Activated CD4-positive, alpha-beta T cell treated with anti-CD3 and anti-CD28 coated beads for 24 hours (primary cell): Measurements from ENCODE around the gene ASB3.

Source experiments
- DNase-seq, 2 donors: peaks; one replicate each; pipeline ENCODE4 v3.0.0-alpha.2; 2020; ENCODE audit warnings: low read depth in 2 of 2

ASB3 gene

DNA sequence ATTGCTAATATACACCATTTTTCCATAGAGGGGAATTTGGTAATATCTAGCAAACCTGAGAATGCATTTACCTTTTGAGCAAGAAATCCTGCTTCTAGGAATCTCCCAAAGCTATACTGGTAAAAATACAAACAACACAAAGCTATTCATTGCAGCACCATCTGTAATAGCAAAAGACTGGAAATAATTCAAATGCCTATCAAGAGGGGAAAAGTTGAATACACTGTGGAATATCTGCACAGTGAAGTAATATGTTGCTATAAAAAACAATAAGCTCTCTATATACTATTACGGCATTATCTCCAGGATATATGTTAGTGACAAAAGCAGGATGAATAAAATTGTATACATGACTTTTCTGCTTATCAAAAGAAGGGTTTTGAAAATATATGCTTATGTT lies 131.5 kb downstream of the ASB3 start:
- DNase-seq, result no peak

DNA sequence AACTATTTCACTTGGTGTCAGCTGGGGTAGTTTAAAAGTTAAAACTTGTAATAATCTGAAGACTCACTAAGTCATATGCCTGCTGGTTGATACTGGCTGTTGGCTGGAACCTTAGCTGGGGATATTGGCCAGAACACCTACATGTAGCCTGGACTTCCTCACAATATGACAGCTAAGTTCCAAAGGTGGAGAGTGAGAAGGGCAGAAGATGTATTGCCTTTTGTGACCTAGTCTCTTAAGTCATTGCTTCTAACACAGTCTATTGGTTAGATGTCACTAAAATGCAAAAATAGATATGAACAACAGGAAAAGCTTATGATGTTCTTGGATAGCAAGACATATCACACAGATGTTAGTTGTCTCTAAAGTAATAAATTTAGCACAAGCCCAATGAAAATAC lies 132.4 kb downstream of the ASB3 start:
- no peak for DNase-seq

DNA sequence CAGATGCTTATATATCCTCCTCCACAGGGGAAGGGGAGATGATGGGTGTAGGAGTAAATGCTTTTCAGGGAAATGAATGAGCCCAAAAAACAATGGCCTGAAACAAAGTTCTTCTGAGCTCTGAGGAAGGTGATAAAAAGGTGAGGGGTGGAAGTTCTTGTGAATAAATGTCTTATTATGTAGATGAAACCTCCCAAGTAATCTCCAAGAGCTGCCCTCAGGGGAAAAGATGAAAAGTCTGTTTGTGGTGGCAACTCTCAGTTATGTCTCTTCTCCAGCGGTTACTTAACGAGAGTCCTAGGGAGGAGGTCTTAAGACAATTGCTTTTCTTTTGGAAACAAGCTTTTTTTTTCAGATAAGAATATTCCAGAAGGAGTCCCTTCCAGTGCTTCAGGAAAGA lies 134.6 kb downstream of the ASB3 start:
- DNase-seq, result no peak

DNA sequence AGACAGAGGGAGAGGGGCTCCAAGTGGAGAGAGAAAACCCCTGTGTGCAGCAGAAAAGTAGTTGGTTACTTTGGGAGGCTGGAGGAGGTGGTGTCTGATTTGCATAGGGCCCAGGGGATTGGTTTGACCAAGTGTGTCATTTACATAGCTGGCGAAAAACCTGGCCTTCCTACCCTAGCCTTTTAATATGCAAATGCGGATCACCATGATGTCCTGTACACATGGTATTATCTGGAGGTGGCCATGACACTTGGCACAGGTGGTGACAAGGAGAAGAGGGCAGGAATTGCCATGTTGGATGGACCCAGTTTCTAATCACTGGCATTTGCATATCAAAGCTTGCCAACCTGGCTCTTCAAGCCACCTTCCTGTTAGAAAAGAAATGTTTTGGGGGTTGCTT lies 140.0 kb downstream of the ASB3 start:
- no peak for DNase-seq

DNA sequence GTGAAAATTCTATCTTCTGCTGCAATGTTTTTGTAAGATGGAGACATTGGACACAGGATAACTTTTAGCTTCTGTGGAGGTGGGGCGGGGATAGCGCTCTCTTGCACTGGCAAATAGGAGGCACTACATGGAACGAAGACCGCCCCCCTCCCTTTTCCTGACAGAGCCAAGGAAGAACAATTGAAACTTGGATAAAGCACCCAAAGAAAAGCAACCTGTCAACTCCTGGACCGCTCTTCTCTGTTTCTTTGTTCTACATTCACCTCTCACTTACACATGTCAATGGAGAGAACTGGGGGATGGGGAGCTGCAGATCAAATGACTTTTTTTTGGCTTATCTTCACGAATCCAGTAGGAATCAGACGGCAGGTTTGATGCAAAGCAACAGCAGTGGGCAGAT lies 145.5 kb downstream of the ASB3 start:
- DNase-seq, result no peak

DNA sequence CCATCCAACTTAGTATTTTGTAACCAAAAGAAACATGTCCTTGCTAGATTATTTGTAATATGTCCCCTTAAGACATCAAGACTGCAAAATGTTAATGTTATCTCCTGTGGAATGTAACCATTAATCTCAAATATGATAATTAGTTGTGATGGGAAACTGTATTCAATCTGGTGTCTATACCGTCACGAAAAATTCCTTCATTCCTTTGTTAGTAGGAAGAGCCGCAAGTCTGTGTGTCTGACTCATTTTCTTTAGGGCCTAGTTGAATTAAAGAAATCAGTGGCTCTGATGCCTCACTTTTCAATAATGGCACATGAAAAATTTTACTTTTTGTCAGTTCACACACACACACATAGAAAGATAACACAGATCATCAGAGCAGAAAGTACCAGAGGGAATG lies 146.3 kb downstream of the ASB3 start:
- DNase-seq, result no peak

DNA sequence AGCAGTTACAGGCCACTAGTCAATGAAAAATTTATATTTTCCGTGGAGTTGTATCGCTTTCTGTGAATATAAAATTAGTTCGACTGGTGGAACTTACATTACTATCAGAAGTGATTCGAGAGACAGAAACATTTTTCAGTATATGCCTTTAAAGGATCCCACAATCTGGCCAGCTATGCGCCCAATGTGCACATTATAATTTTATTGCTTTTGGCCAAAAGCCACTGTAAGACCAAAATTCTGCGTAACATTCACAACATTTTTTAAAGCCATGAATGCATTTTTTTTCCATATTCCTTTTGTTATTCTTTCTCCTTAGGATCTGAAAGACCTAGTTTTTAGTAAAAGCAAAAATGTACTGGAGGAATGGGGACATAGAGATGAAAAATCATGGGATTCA lies 150.2 kb downstream of the ASB3 start:
- DNase-seq, result no peak

DNA sequence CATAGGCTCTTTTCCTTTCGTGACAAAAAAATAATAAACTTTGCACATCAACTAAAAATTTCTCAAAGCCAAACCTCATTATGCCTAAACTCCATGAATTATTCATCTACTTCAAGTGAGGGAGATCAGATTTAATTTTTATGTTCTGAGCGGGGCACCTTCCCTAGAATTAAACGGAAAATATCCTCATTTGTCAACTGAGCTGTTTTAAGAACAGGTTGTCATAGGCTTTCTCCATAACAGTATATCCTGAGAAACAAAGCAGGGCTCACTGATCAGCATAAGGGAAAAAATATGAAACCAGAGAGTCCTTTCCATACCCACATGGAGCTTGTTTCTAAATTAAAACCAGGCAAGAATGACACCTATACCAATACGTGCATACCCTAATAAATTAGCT lies 150.6 kb downstream of the ASB3 start:
- no peak for DNase-seq

DNA sequence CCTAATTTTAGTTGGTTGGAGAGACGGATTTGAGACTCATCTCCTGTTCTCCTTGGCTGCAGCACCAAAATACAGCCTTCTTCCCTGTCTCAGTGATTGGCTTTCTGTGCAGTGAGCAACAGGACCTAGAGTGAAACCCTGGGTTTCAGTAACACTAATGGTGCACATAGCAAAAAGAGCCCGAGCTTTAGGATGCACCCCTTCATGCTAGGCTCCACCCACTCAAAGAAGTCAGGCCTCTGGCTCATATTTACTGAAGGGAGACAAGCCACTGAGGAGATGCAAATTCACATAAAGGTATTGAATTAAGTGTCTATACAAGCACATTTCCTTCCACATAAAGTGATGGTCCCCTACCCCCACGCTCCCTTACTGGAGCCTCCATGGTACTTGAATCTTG lies 151.1 kb downstream of the ASB3 start:
- no peak for DNase-seq

DNA sequence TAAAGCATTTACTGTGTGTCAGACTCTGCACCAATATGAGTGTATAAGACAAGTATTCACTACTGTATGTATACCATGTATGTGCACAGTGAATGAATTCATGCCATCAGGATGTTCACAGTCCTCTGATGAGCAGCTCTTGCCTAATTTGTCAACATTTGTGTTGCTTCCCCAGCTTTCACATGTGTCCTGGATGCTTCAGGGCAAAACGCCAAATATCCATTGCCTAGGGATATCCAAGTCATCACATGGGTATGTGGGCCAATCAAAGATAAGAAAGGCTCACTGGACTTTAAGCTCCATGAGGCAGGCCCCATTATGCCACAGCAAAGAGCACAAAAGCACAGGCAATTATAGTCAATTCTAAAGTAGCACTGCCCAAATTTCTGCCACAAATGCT lies 153.3 kb downstream of the ASB3 start:
- no peak for DNase-seq

DNA sequence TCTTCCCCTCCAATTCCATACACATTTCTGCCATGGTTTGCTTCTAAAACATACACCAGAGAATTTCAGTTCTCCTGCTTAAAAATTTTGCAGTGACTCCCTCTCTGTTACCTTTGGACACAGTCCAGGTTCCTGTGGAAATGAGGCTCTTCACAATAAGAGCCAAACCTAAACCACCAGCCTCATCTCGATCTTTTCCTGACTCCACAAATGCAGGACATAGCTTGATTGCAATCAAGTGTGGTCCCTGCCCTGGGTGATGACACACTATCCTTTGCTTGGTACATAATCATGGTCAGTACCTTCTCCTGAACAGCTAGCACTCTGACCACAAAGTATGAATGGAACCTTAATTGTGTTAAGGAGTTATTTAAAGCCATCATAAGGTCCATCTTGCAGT lies 154.0 kb downstream of the ASB3 start:
- DNase-seq, result no peak

DNA sequence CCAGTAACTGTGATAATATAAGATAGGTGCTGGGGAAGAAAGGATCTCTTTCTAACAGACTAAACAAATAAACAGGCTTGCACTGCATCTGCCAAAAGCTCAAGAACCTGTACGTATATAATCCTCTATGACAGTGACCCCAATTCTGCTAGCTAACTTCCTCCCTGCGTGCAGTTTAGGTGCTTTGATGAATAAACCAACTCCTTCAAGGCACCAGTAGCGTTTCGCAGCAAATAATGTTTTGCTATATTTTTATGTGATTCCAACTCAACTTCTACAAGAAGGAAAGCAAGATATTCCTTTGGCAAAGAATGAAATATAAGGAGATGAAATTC lies 154.7 kb downstream of the ASB3 start:
- DNase-seq, result no peak

DNA sequence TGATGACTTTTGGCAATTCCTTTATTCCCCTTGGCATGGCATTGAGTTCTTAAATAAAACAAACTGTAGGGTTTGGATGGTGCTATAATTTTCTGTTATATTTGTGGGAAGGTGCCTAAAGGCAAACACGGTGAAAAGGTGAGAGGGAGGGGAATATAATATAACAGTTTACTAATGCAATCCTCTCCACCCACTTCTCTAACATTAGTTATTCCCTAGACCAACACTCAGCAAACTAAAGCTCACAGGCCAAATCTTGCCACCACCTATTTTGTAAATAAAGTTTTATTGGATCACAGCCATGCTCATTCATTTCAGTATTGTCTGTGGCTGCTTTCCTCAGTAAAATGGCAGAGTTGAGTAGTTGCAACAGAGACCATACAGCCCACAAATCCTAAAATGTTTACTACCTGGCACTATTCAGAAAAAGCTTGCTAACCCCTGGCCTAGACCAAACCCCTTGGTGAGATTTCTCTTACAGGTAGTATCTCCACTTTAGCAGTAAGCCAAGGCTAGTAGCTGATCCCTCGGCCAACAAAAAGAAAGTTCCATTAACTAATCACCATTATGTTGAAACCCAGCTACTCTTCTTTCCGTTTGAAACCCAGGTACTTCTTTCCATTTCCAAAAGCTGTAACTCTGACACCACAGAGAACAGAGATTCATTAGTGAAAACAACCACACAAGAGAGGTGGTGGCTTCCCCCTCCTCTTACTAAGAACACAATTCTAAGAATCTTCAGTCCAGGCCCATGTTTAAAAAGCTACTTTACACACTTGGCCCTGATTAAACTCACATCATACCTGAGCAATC lies 155.2 kb downstream of the ASB3 start:
- DNase-seq, result no peak

DNA sequence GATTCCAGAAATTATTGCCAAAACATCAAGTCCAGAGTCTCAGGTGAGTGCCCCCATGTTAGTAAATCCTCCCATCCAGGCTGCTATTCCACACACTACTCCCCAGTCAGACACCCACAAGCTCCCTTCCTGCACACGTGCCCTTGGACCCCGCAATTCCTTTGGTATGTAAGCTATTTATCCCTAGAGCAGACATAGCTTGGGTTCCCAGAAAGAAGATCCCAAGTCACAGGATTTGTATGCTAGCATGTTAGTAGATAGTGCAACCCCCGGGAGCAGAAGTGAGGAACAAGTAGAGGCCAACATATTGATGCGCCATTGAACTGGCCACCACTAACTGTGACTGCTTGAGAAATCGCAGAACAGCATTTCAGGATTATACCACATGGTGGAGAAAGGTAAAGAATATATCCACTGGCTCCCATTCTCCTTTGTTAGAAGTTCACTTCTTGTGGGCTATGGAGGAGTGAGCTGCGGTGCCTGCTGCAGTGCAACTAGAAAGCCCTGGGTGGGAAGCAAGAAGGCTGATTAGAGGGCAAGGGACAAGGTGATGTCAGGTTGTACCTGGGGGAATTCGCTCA lies 156.6 kb downstream of the ASB3 start:
- no peak for DNase-seq

DNA sequence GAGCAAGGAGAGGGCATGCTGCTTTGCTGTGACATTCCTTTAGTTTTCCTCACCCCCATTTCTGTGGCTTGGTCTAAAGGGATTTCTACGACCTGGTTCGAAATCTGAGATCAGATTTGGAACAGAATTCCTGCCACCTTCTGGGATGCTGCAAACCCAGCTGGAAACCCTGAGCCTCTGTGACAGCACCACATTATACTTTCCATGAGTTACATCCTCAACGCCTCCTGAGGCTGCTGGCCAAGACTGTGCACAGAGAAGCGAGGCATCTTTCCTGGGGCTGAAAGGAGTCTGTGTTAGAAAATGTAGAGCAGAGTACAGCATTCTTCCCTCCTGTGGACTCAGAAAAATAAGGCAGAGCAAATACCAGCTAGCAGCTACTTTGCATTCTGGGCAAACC lies 157.3 kb downstream of the ASB3 start:
- no peak for DNase-seq

DNA sequence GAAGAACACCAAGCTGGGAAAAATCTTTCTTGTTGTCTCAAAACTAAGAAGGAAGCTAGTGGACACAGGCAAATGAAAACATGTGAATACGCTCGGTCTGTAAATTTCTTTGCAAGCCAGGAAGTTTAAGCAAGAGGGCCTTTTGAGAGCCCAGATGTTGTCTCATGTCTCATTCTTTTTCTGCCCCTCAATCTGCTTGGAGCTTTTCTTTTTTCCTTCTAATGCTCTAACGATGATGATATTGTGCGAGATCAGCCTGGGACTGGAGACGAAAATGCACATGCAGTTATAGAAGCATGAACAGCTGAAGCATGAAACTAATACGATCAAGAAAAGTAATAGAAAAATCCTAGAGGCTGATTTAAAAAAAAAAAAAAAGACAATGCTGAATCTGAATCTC lies 157.8 kb downstream of the ASB3 start:
- DNase-seq, result no peak

DNA sequence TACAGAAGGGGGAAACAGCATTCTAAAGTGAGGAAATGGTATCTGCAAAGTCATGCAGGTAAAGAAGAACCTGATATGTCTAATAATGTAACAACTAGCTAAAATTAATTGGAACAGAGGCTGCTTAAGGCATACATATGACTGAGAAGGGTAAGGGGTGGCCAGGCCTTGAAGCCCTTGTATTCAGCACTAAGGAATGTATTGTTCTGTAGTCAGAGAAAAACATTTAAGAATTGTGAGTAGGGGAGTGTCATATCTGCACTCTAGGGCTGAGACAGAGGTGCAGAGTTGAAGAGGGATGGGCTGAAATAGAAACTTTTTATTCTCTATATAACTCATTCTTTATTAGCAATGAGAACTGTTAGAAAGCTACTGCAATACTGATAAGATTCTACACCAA lies 164.6 kb downstream of the ASB3 start:
- no peak for DNase-seq

DNA sequence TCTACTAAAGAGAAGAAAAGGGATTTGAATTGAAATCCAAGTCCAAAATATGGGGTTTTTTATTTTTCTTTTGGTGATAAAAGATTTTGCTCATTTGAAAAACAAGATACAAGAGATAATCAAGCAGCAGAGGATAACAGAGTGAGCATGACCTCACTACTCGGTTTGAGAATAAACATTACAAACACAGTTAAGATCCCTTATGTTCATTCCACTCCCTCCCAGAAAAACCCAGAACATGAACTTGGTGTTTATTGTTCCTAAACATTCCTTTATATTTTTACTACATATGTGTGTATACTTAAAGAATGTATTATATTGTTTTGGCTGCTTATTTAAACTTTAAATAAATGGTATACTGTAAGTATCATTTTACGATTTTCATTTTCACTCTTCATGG lies 165.8 kb downstream of the ASB3 start:
- DNase-seq, result no peak
